ENCODE measurements around the gene SLC39A3. TPM values are rescaled to one million over a fixed set of nuclear protein-coding genes. Genes with fewer than 3 reads are reported as not detected.

Gene SLC39A3
- total RNA-seq, 2 experiments from 2014 or later: 7.6 to 7.9 TPM

- CTCF ChIA-PET: interaction anchor here (1.9 kb wide), 1 partner anchor 29 kb away, joined by 7 read pairs; no protein-coding TSS in a partner anchor
- POLR2A ChIA-PET: no interaction called here
- intact Hi-C loops (cut with DNase I, micrococcal nuclease): no loop called here
Measured at GRCh38 chr19:2777952-2778683, 38.3 kb upstream of the SLC39A3 start.

GRCh38 chr19:2775556-2776430 is 36.0 kb upstream of the SLC39A3 start:
- Histone ChIP-seq H3K36me3 (ENCODE audit: insufficient read depth, low read length) (peaks cover 7% of the 10 kb centered on the region), H3K4me1 (ENCODE audit: insufficient read depth, low read length) (peaks cover 38% of the 10 kb centered on the region), H3K4me3 (ENCODE audit: low read length) (peak overlapping the region; percentile 47), H3K9me3 (ENCODE audit: control insufficient read depth in 1 of 2, insufficient read depth in 1 of 2, low read length in 2 of 2) (no peaks in the 10 kb centered on the region), H3K27ac (ENCODE audit: low read depth in 1 of 2, low read length in 2 of 2) (peak overlapping the region; percentile 44 to 89), H3K27me3 (ENCODE audit: control insufficient read depth in 1 of 2, insufficient read depth in 2 of 2, low read length in 2 of 2) (no peaks in the 10 kb centered on the region)
- POLR2A ChIA-PET: interaction anchor here (0.8 to 1.4 kb wide), 4 partner anchors 9 to 300 kb away, joined by 3 to 5 read pairs (median 3); partner anchors contain the start of genes GADD45B and THOP1
- peak; percentile 35 to 84 (median 60) for DNase-seq
- no peaks in the 10 kb centered on the region for H3K27me3 Mint-ChIP-seq
- ATAC-seq (ENCODE audit: poor library complexity): peak; percentile 75
- H3K9me3 Mint-ChIP-seq: no peaks in the 10 kb centered on the region
- intact Hi-C loops (cut with DNase I, micrococcal nuclease): no loop called here
- peak overlapping the region; percentile 99 for H3K27ac Mint-ChIP-seq
- peak overlapping the region; percentile 86 for H3K4me3 Mint-ChIP-seq
- CTCF ChIA-PET: interaction anchor here (1.0 kb wide), 1 partner anchor 27 kb away, joined by 4 read pairs; no protein-coding TSS in a partner anchor
- peaks cover 23% of the 10 kb centered on the region for H3K36me3 Mint-ChIP-seq (ENCODE audit: low read depth)
- no peak for TF ChIP-seq CTCF (IDR thresholded peaks at IDR 0.05)
- H3K4me1 Mint-ChIP-seq (ENCODE audit: low read depth): peaks cover 39% of the 10 kb centered on the region

More at GRCh38 chr19:2777952-2778683, 38.3 kb upstream of the SLC39A3 start:
- Mint-ChIP-seq H3K27ac (no peak overlapping the region), H3K4me3 (peak overlapping the region; percentile 34), H3K4me1 (ENCODE audit: low read depth) (peaks cover 59% of the 10 kb centered on the region), H3K36me3 (ENCODE audit: low read depth) (peaks cover 23% of the 10 kb centered on the region), H3K27me3 (no peaks in the 10 kb centered on the region), H3K9me3 (no peaks in the 10 kb centered on the region)
- ATAC-seq (ENCODE audit: poor library complexity) (no peak), DNase-seq (no peak)
- peaks cover 3% of the 10 kb centered on the region for H3K36me3 ChIP-seq (ENCODE audit: insufficient read depth, low read length)
- no peaks in the 10 kb centered on the region for H3K9me3 ChIP-seq (ENCODE audit: control insufficient read depth in 1 of 2, insufficient read depth in 1 of 2, low read length in 2 of 2)
- TF ChIP-seq CTCF (IDR thresholded peaks at IDR 0.05): no peak
- no peak overlapping the region for H3K27ac ChIP-seq (ENCODE audit: low read depth in 1 of 2, low read length in 2 of 2)
- H3K4me3 ChIP-seq (ENCODE audit: low read length): no peak overlapping the region
- peaks cover 56% of the 10 kb centered on the region for H3K4me1 ChIP-seq (ENCODE audit: insufficient read depth, low read length)
- no peaks in the 10 kb centered on the region for H3K27me3 ChIP-seq (ENCODE audit: control insufficient read depth in 1 of 2, insufficient read depth in 2 of 2, low read length in 2 of 2)

DNA sequence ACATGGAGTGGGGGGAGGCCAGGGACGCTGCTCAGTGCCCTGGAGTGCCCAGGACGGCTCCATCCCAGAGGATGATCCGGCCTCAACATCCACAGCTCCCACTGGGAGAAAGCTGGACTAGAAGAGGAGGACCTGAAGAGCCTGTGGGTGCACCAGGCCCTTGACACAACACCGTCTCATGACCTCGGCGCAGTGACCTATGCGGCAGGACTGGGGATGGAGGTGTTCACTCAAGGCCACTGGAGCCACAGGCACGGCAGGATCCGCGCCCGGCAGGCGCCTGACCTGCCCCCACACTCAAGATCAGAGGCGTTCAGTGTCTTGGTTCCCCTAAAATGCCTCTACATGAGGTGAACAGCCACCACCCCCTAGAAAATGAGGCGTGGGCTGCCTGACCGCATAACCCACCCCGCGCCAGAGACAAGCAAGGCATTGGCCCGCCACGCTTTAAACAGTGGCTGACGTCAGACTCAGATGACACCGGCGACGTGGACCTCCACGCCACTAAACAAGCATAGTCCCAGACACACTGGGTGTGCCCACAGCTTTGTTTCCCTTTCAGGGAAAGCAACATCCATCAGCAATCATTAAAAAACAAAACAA is 35.2 kb upstream of the SLC39A3 start:
- ATAC-seq (ENCODE audit: poor library complexity) (no peak), DNase-seq (peak in 3 of 14 experiments; percentile 18 to 45 (median 25))
- Histone ChIP-seq H3K4me1 (ENCODE audit: insufficient read depth, low read length) (peaks cover 38% of the 10 kb centered on the region), H3K27ac (ENCODE audit: low read depth in 1 of 2, low read length in 2 of 2) (peak overlapping the region; percentile 29 to 89), H3K9me3 (ENCODE audit: control insufficient read depth in 1 of 2, insufficient read depth in 1 of 2, low read length in 2 of 2) (no peaks in the 10 kb centered on the region), H3K4me3 (ENCODE audit: low read length) (peak overlapping the region; percentile 47), H3K27me3 (ENCODE audit: control insufficient read depth in 1 of 2, insufficient read depth in 2 of 2, low read length in 2 of 2) (no peaks in the 10 kb centered on the region), H3K36me3 (ENCODE audit: insufficient read depth, low read length) (peaks cover 13% of the 10 kb centered on the region)
- Mint-ChIP-seq H3K27me3 (no peaks in the 10 kb centered on the region), H3K4me3 (peak overlapping the region; percentile 86), H3K36me3 (ENCODE audit: low read depth) (peaks cover 20% of the 10 kb centered on the region), H3K9me3 (no peaks in the 10 kb centered on the region), H3K4me1 (ENCODE audit: low read depth) (peaks cover 33% of the 10 kb centered on the region), H3K27ac (peak overlapping the region; percentile 99)
- TF ChIP-seq CTCF (IDR thresholded peaks at IDR 0.05): no peak
- POLR2A ChIA-PET: interaction anchor here (0.8 to 1.4 kb wide), 3 partner anchors 10 to 299 kb away, joined by 3 to 5 read pairs (median 3); partner anchors contain the start of genes GADD45B and THOP1
- intact Hi-C loops (cut with DNase I, micrococcal nuclease): no loop called here
- CTCF ChIA-PET: no interaction called here
